SK-N-SH treated with all-trans-retinoic acid at 6 μM for 48 hours (cell line): Measurements from ENCODE around the gene FRAS1.

Experiments used
- ATAC-seq: fragments of 200-7000 bp; cut with Tn5 transposase; 3 replicates; pipeline ENCODE4 v1.9.1; 2020; ENCODE audit warnings: mild to moderate bottlenecking, moderate library complexity
- ARNTL ChIP-seq: fragments of 450-650 bp; formaldehyde crosslinking; IDR thresholded peaks from 2 replicates; pipeline ENCODE4 v1.5.0; 2020; ENCODE audit warnings: low read depth, mild to moderate bottlenecking, moderate library complexity, borderline replicate concordance
- CSDC2 ChIP-seq: fragments of 250-450 bp; sonication (Bioruptor Pico); IDR thresholded peaks from 2 replicates; pipeline ENCODE4 v1.5.0; 2020; ENCODE audit warnings: mild to moderate bottlenecking, moderate library complexity
- ESRRG ChIP-seq: fragments of 250-450 bp; sonication (Bioruptor Pico); IDR thresholded peaks from 2 replicates; pipeline ENCODE4 v1.6.1; 2021; ENCODE audit warnings: mild to moderate bottlenecking
- GLIS3 ChIP-seq: fragments of 250-450 bp; sonication (Bioruptor Pico); IDR thresholded peaks from 2 replicates; pipeline ENCODE4 v1.5.0; 2020; ENCODE audit warnings: mild to moderate bottlenecking, moderate library complexity
- ISL1 ChIP-seq: fragments of 250-450 bp; sonication (Bioruptor Pico); IDR thresholded peaks from 2 replicates; pipeline ENCODE4 v2.1.2; 2022; ENCODE audit warnings: mild to moderate bottlenecking, moderate library complexity
- OSR1 ChIP-seq: fragments of 250-450 bp; sonication (Bioruptor Pico); IDR thresholded peaks from 2 replicates; pipeline ENCODE4 v1.8.0; 2022; ENCODE audit warnings: moderate library complexity, mild to moderate bottlenecking, inconsistent platforms
- PPARA ChIP-seq: fragments of 250-450 bp; sonication (Bioruptor Pico); IDR thresholded peaks from 2 replicates; pipeline ENCODE4 v1.5.0; 2020; ENCODE audit warnings: mild to moderate bottlenecking, borderline replicate concordance
- RARB ChIP-seq: fragments of 250-450 bp; sonication (Bioruptor Pico); IDR thresholded peaks from 2 replicates; pipeline ENCODE4 v1.8.0; 2021; ENCODE audit warnings: mild to moderate bottlenecking, moderate library complexity
- SNAI2 ChIP-seq: fragments of 250-450 bp; sonication (Bioruptor Pico); IDR thresholded peaks from 2 replicates; pipeline ENCODE4 v1.5.0; 2020; ENCODE audit warnings: mild to moderate bottlenecking, moderate library complexity
- TOX ChIP-seq: fragments of 250-450 bp; sonication (Bioruptor Pico); IDR thresholded peaks from 2 replicates; pipeline ENCODE4 v1.8.0; 2021; ENCODE audit warnings: mild to moderate bottlenecking, moderate library complexity, borderline replicate concordance
- ZC3H10 ChIP-seq: fragments of 250-450 bp; sonication (Bioruptor Pico); IDR thresholded peaks from 2 replicates; pipeline ENCODE4 v1.5.1; 2021; ENCODE audit warnings: mild to moderate bottlenecking, moderate library complexity
- ZFP3 ChIP-seq: fragments of 250-450 bp; sonication (Bioruptor Pico); IDR thresholded peaks from 2 replicates; pipeline ENCODE4 v1.5.0; 2020; ENCODE audit warnings: mild to moderate bottlenecking, moderate library complexity
- ZFP30 ChIP-seq: fragments of 450-650 bp; formaldehyde crosslinking; IDR thresholded peaks from 2 replicates; pipeline ENCODE4 v1.5.0; 2022; ENCODE audit warnings: mild to moderate bottlenecking, moderate library complexity
- ZNF565 ChIP-seq: fragments of 450-650 bp; formaldehyde crosslinking; conservative IDR thresholded peaks from 2 replicates; pipeline ENCODE4 v1.5.0; 2020; ENCODE audit warnings: low read depth, mild to moderate bottlenecking, moderate library complexity
- ZNF8 ChIP-seq: fragments of 450-650 bp; formaldehyde crosslinking; IDR thresholded peaks from 2 replicates; pipeline ENCODE4 v1.5.0; 2020; ENCODE audit warnings: mild to moderate bottlenecking, moderate library complexity
- TF ChIP-seq, protein P1 (sequence below): fragments of 250-450 bp; sonication (Bioruptor Pico); IDR thresholded peaks from 2 replicates; pipeline ENCODE4 v1.8.0; 2020; ENCODE audit warnings: mild to moderate bottlenecking, moderate library complexity, borderline replicate concordance
- TF ChIP-seq, protein P2 (sequence below): fragments of 250-450 bp; sonication (Bioruptor Pico); IDR thresholded peaks from 2 replicates; pipeline ENCODE4 v1.8.0; 2021; ENCODE audit warnings: low read depth, mild to moderate bottlenecking, moderate library complexity, borderline replicate concordance
- TF ChIP-seq, protein P3 (sequence below): fragments of 250-450 bp; sonication (Bioruptor Pico); IDR thresholded peaks from 2 replicates; pipeline ENCODE4 v1.5.1; 2021; ENCODE audit warnings: mild to moderate bottlenecking, moderate library complexity
- TF ChIP-seq, protein P4 (sequence below): fragments of 250-450 bp; sonication (Bioruptor Pico); IDR thresholded peaks from 2 replicates; pipeline ENCODE4 v1.5.0; 2020; ENCODE audit warnings: mild to moderate bottlenecking, moderate library complexity
- TF ChIP-seq, protein P5 (sequence below): fragments of 250-450 bp; sonication (Bioruptor Pico); IDR thresholded peaks from 2 replicates; pipeline ENCODE4 v1.5.1; 2020; ENCODE audit warnings: low read depth, mild to moderate bottlenecking, moderate library complexity

Gene FRAS1

DNA sequence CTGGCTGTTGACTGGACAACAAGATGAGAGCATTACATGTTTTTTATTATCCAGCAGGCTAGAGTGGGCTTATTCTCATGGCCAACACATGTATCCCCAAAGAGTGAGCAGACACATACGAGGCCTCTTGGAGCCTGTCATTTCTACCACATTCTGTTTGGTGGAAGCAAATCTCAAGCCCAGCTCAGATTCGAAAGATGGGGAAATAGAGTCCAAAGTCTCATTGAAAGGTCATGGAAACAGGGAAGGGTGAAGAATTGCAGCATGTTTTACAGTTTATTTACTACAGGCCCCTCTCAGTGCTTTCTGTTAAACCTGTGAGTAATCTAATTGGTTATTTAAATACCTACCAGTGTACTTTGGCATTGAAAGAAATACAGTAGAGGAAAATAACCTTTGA, 108.6 kb downstream of the FRAS1 start:
- ATAC-seq, result no peak
- TF ChIP-seq OSR1 (CRISPR knock-in tag) (no peak), GLIS3 (no peak), ESRRG (CRISPR knock-in tag) (no peak), ZNF565 (CRISPR knock-in tag) (no peak), TOX (CRISPR knock-in tag) (no peak), ZFP30 (CRISPR knock-in tag) (no peak), ZFP3 (CRISPR knock-in tag) (no peak), RARB (CRISPR knock-in tag) (no peak), ZNF8 (CRISPR knock-in tag) (no peak), SNAI2 (CRISPR knock-in tag) (no peak), ARNTL (no peak), PPARA (no peak), ISL1 (CRISPR knock-in tag) (no peak)
- TF ChIP-seq, protein P1, sequence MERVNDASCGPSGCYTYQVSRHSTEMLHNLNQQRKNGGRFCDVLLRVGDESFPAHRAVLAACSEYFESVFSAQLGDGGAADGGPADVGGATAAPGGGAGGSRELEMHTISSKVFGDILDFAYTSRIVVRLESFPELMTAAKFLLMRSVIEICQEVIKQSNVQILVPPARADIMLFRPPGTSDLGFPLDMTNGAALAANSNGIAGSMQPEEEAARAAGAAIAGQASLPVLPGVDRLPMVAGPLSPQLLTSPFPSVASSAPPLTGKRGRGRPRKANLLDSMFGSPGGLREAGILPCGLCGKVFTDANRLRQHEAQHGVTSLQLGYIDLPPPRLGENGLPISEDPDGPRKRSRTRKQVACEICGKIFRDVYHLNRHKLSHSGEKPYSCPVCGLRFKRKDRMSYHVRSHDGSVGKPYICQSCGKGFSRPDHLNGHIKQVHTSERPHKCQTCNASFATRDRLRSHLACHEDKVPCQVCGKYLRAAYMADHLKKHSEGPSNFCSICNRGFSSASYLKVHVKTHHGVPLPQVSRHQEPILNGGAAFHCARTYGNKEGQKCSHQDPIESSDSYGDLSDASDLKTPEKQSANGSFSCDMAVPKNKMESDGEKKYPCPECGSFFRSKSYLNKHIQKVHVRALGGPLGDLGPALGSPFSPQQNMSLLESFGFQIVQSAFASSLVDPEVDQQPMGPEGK (CRISPR knock-in tag), result no peak
- TF ChIP-seq, protein P2, sequence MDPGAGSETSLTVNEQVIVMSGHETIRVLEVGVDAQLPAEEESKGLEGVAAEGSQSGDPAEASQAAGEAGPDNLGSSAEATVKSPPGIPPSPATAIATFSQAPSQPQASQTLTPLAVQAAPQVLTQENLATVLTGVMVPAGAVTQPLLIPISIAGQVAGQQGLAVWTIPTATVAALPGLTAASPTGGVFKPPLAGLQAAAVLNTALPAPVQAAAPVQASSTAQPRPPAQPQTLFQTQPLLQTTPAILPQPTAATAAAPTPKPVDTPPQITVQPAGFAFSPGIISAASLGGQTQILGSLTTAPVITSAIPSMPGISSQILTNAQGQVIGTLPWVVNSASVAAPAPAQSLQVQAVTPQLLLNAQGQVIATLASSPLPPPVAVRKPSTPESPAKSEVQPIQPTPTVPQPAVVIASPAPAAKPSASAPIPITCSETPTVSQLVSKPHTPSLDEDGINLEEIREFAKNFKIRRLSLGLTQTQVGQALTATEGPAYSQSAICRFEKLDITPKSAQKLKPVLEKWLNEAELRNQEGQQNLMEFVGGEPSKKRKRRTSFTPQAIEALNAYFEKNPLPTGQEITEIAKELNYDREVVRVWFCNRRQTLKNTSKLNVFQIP (CRISPR knock-in tag), result no peak

DNA sequence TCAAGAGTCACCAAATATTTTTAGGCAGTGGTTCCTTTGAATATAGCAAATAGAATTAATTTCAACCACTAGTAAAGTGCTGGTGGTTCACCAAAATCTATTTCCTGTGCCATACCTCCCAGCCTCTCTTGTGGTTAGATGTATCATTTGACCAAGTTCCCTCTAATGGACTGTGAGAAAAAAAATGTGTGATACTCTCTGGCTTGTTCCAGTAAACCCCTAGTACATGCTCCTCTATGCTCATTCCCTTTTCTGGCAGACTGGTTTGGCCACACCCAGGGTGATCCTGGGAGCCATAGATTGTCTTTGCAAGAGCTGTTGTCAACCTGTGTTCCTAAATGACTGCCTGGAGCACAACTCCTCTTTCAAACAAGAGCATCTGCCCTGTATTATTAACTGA, 109.5 kb downstream of the FRAS1 start:
- no peak for ATAC-seq
- no peak for TF ChIP-seq ZNF565 (CRISPR knock-in tag)
- no peak for TF ChIP-seq RARB (CRISPR knock-in tag)
- no peak for TF ChIP-seq PPARA
- no peak for TF ChIP-seq ZC3H10 (CRISPR knock-in tag)
- TF ChIP-seq ZFP30 (CRISPR knock-in tag), result no peak
- no peak for TF ChIP-seq OSR1 (CRISPR knock-in tag)
- TF ChIP-seq, protein P3, sequence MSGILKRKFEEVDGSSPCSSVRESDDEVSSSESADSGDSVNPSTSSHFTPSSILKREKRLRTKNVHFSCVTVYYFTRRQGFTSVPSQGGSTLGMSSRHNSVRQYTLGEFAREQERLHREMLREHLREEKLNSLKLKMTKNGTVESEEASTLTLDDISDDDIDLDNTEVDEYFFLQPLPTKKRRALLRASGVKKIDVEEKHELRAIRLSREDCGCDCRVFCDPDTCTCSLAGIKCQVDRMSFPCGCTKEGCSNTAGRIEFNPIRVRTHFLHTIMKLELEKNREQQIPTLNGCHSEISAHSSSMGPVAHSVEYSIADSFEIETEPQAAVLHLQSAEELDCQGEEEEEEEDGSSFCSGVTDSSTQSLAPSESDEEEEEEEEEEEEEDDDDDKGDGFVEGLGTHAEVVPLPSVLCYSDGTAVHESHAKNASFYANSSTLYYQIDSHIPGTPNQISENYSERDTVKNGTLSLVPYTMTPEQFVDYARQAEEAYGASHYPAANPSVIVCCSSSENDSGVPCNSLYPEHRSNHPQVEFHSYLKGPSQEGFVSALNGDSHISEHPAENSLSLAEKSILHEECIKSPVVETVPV, result no peak
- TF ChIP-seq ZFP3 (CRISPR knock-in tag), result no peak
- no peak for TF ChIP-seq GLIS3
- TF ChIP-seq, protein P1 (CRISPR knock-in tag), result no peak
- TF ChIP-seq, protein P4, sequence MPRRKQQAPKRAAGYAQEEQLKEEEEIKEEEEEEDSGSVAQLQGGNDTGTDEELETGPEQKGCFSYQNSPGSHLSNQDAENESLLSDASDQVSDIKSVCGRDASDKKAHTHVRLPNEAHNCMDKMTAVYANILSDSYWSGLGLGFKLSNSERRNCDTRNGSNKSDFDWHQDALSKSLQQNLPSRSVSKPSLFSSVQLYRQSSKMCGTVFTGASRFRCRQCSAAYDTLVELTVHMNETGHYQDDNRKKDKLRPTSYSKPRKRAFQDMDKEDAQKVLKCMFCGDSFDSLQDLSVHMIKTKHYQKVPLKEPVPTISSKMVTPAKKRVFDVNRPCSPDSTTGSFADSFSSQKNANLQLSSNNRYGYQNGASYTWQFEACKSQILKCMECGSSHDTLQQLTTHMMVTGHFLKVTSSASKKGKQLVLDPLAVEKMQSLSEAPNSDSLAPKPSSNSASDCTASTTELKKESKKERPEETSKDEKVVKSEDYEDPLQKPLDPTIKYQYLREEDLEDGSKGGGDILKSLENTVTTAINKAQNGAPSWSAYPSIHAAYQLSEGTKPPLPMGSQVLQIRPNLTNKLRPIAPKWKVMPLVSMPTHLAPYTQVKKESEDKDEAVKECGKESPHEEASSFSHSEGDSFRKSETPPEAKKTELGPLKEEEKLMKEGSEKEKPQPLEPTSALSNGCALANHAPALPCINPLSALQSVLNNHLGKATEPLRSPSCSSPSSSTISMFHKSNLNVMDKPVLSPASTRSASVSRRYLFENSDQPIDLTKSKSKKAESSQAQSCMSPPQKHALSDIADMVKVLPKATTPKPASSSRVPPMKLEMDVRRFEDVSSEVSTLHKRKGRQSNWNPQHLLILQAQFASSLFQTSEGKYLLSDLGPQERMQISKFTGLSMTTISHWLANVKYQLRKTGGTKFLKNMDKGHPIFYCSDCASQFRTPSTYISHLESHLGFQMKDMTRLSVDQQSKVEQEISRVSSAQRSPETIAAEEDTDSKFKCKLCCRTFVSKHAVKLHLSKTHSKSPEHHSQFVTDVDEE (CRISPR knock-in tag), result no peak
- TF ChIP-seq, protein P5, sequence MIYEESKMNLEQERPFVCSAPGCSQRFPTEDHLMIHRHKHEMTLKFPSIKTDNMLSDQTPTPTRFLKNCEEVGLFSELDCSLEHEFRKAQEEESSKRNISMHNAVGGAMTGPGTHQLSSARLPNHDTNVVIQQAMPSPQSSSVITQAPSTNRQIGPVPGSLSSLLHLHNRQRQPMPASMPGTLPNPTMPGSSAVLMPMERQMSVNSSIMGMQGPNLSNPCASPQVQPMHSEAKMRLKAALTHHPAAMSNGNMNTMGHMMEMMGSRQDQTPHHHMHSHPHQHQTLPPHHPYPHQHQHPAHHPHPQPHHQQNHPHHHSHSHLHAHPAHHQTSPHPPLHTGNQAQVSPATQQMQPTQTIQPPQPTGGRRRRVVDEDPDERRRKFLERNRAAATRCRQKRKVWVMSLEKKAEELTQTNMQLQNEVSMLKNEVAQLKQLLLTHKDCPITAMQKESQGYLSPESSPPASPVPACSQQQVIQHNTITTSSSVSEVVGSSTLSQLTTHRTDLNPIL, result no peak
- TF ChIP-seq, all 23 proteins: peak for 0

DNA sequence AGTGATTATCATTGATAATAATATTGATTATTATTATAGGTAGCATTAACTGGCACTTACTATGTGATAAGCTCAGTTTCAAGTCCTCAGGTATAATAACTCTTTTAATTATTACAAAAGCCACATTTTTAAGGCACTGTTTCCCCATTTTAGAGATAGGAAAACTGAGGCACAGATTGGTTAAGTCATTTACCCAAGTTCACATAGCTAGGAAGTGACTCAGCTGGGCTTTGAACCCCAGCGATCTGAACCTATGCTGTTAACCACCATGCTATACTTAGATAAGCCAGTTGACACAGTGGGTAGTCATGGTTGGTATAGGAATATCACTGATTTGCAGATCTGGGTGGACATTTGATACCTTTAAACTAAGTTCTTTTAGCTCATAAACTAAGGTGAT, 110.4 kb downstream of the FRAS1 start:
- ATAC-seq, result no peak
- TF ChIP-seq ZFP3 (CRISPR knock-in tag) (no peak), CSDC2 (CRISPR knock-in tag) (no peak), ZC3H10 (CRISPR knock-in tag) (no peak), ZFP30 (CRISPR knock-in tag) (no peak)
- TF ChIP-seq, all 23 proteins: peak for 0
